SU-DHL-6 (cell line): ENCODE results near the gene KCNIP3.

Experiments used
- EZH2phosphoT487 ChIP-seq: fragments of 200-600 bp; sonication (generic), shearing (Covaris generic); conservative IDR thresholded peaks from 2 replicates; pipeline ENCODE4 v1.6.1; 2018; ENCODE audit warnings: mild to moderate bottlenecking, antibody characterized with exemption, low read length, moderate library complexity, mixed read lengths
- TF ChIP-seq, protein P1 (sequence below): fragments of 200-600 bp; sonication (generic); IDR thresholded peaks from one replicate; pipeline ENCODE4 v1.5.1; 2017; ENCODE audit warnings: antibody characterized with exemption, mild to moderate bottlenecking, low read length, moderate library complexity; ENCODE audit not compliant: insufficient read depth, poor library complexity, severe bottlenecking

DNA sequence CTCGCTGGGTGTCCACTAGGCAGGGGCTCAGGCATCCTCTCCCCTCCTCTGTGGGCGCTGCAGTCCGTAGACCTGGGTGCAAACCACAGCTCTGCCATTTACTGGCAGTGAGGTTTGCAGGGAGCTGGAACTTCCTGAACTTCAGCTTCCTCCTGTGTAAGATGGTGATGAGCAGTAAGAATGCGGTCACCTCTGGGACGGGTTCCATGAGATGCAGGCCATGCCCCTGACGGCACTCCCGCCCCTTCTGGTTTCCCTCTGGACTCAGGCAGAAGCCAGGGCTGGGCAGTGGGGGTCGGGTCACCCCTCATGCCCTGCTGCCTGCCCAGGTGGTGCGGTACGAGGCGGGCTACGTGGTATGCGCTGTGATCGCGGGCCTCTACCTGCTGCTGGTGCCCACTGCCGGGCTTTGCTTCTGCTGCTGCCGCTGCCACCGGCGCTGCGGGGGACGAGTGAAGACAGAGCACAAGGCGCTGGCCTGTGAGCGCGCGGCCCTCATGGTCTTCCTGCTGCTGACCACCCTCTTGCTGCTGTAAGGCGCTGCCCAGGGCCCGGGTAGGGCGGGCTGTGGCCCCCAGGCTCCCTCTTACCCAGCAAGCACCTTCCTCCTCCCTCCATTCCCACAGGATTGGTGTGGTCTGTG lies 21.4 kb upstream of the KCNIP3 start:
- TF ChIP-seq, protein P1, sequence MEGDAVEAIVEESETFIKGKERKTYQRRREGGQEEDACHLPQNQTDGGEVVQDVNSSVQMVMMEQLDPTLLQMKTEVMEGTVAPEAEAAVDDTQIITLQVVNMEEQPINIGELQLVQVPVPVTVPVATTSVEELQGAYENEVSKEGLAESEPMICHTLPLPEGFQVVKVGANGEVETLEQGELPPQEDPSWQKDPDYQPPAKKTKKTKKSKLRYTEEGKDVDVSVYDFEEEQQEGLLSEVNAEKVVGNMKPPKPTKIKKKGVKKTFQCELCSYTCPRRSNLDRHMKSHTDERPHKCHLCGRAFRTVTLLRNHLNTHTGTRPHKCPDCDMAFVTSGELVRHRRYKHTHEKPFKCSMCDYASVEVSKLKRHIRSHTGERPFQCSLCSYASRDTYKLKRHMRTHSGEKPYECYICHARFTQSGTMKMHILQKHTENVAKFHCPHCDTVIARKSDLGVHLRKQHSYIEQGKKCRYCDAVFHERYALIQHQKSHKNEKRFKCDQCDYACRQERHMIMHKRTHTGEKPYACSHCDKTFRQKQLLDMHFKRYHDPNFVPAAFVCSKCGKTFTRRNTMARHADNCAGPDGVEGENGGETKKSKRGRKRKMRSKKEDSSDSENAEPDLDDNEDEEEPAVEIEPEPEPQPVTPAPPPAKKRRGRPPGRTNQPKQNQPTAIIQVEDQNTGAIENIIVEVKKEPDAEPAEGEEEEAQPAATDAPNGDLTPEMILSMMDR, result no peak
- no peak for TF ChIP-seq EZH2phosphoT487
